GM21390 (cell line): ENCODE results near the gene CHD3.

Experiments
- ATAC-seq: cut with Tn5 transposase; IDR thresholded peaks from one replicate; pipeline ENCODE4 v1.9.1; 2021; ENCODE audit not compliant: unreplicated experiment

CHD3 gene

GRCh38 chr17:7888184-7888920 lies at the start of gene CHD3:
CHD3 (plus strand) TSS chr17:7888789; CDS start chr17:7889001, 212 bp downstream.
- ATAC-seq = no peak

- no peak for ATAC-seq
These were observed 49.3 kb upstream of the CHD3 start for GRCh38 chr17:7839190-7839875.

GRCh38 chr17:7839876-7840261 lies 48.7 kb upstream of the CHD3 start:
- ATAC-seq = no peak

- ATAC-seq = no peak
These were observed 48.1 kb upstream of the CHD3 start for GRCh38 chr17:7840441-7840840.

- ATAC-seq = no peak
These were observed 47.7 kb upstream of the CHD3 start for GRCh38 chr17:7840875-7841274.

- ATAC-seq = no peak
These were observed 47.1 kb upstream of the CHD3 start for GRCh38 chr17:7841396-7841914.

GRCh38 chr17:7841915-7842379 lies 46.6 kb upstream of the CHD3 start:
- ATAC-seq = no peak

GRCh38 chr17:7842380-7843256 lies 46.0 kb upstream of the CHD3 start:
- ATAC-seq = no peak

- no peak for ATAC-seq
These were observed 45.4 kb upstream of the CHD3 start for GRCh38 chr17:7843257-7843535.

GRCh38 chr17:7843536-7844291 lies 44.9 kb upstream of the CHD3 start:
- ATAC-seq = no peak

- peak; percentile 40 for ATAC-seq
These were observed 44.1 kb upstream of the CHD3 start for GRCh38 chr17:7844292-7845154.

GRCh38 chr17:7845359-7846062 lies 43.1 kb upstream of the CHD3 start:
- ATAC-seq = no peak

- no peak for ATAC-seq
These were observed 42.4 kb upstream of the CHD3 start for GRCh38 chr17:7846063-7846735.

GRCh38 chr17:7846765-7847661 lies 41.6 kb upstream of the CHD3 start:
- no peak for ATAC-seq

GRCh38 chr17:7848131-7848579 lies 40.4 kb upstream of the CHD3 start:
- no peak for ATAC-seq

GRCh38 chr17:7848739-7849129 lies 39.9 kb upstream of the CHD3 start:
- ATAC-seq = no peak

- ATAC-seq = no peak
These were observed 39.3 kb upstream of the CHD3 start for GRCh38 chr17:7849130-7849750.
